SH-SY5Y (cell line): Measurements from ENCODE around the gene ERGIC1.

Source experiments
- GATA2 ChIP-seq: IDR thresholded peaks from 2 replicates; pipeline ENCODE4 v1.6.1; 2011; ENCODE audit warnings: mild to moderate bottlenecking, low read depth, low read length
- GATA3 ChIP-seq: IDR thresholded peaks from 2 replicates; pipeline ENCODE4 v1.6.1; 2011; ENCODE audit warnings: low read depth, mild to moderate bottlenecking, low read length, moderate library complexity

The ERGIC1 gene

DNA sequence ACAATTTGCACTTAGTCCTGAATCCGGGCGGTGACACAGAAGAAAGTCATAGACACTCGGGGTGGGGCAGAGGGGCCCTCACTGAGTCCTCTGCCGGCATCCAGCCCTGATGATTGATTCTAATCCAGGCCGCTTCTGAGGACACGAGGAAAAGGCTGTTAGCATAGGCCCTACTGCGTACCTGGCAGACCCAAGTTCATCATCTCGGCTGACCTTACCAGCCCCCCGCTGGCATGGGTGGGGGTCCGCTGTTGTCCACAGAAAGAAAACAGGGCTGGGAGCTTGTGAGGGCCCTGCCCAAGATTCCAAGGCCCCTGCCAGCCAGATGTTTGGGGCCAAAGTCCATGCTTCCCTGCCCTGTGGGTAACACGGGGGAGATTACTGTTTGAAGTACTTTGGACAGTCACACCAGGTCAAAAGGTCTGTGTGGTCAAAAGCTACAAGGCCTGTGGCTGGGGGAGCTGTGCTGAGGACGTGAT is 24.5 kb downstream of the ERGIC1 start:
- TF ChIP-seq GATA3, result no peak
- TF ChIP-seq GATA2, result no peak

DNA sequence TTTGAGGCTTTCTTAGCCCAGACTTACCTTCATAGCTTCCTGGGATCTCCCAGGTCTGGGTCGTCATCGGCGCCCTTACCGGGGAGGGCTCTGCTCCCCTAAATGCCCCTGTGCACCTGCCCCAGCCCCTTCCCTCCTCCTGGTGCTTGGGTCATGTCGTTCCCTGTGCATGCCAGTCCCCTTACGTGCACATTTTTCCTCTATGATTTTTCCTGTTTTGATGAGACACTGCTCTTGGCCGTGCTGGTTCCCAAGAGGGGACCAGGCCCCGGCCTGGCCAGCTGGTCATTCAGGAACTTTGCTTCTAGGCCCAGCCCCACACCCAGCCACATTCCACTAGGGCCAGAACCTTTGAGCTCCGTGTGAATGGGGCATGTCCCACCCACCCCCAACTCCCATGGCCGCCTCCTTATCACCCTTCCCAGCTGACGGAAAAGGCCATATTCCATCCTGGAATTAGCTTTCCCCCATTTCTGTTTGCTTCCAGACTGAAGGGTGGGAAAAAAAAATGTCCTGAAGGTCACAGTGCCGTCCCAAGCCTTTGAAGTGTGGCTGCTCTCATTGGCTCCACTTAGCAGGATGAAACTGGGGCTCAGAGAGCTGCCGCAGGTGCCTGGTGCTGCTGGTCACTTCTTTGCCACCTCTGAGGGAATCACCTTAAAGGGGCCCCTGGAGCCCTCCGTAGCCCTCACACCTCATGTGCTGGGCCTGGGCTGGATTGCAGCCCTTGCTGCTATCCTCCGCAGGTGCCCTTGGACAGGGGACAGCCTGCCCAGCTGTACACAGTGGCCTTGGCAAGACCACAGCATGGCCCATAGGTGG is 25.1 kb downstream of the ERGIC1 start:
- TF ChIP-seq GATA2 (no peak), GATA3 (no peak)

DNA sequence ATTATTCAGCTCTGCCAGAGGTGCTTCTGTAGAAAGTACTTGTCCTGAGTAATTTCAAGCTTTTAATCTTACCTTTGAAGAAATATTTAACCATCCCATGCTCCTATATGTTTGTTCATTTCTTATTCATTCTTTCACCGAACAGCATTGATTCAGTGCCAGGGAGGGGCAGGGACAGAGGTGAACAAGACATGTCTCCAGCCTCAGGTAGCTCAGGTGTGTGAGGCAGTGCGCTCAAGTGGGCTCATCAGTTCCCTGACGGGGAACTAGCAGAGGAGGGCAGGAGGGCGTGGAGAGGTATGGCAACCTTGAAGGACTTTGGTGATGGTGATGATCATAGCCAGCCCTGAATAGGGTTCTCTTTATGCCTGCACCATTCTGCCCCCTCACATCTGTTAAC is 25.9 kb downstream of the ERGIC1 start:
- TF ChIP-seq GATA3 (no peak), GATA2 (no peak)

DNA sequence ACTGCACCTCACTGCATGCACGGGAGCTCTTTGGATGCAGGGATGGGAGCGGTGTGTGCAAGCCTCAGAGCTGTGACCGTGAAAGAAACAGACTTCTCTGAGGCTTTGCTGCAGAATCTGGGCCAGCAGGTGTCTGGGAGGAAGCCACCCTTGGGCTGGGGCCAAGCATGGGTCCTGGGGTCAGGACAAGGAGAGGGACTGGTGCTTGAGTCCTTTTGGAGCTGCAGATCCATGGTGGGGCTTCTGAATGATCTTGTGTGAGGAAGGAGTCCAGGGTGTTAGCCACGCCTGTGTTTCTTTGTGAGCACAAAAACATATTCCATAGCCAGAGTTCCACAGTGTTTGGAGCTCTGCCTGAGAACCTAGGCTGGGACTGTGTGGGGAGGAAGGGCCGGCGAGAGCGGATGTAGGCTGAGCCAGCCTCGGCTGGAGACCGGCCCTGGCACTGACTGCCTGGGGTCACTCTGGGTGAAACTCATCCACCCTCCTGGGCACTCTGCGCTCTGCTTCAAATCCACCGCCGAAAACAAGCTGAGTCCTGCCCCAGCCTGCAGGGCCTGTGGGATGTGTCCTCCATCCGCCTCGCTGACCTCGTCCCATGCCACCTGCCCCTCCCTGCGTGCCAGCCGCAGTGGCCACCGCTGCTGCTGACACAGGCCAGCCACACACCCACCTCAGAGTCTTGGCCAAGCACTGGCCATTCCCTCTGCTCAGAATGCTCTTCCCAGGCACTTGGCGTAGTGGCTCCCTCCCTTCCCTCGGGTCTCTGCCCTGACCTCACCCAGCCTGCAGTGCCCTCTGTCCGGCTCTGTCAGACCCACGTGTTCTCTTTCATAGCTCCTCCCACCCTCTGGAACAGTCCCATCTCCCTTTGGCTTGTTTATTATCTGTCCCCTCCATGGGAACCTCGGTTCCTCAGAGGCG is 26.7 kb downstream of the ERGIC1 start:
- no peak for TF ChIP-seq GATA3
- no peak for TF ChIP-seq GATA2

DNA sequence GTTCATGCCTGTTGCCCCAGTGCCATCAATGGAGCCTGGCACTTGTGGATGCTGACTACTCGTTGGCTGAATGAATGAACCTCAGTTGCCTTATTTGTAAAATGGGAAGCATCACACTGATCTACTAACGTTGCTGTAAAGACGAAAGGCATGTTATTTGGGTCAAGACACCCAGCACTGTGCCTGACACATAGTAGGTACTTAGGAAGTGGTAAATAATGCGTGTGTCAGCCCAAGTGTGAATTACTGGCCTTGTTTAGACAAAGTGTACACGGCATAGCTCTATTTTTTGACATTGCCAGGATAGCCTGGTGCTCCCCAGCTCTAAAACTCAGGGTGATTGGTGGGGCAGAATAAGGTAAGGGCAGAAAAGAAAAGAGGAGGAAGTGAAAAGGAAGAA is 27.4 kb downstream of the ERGIC1 start:
- no peak for TF ChIP-seq GATA2

DNA sequence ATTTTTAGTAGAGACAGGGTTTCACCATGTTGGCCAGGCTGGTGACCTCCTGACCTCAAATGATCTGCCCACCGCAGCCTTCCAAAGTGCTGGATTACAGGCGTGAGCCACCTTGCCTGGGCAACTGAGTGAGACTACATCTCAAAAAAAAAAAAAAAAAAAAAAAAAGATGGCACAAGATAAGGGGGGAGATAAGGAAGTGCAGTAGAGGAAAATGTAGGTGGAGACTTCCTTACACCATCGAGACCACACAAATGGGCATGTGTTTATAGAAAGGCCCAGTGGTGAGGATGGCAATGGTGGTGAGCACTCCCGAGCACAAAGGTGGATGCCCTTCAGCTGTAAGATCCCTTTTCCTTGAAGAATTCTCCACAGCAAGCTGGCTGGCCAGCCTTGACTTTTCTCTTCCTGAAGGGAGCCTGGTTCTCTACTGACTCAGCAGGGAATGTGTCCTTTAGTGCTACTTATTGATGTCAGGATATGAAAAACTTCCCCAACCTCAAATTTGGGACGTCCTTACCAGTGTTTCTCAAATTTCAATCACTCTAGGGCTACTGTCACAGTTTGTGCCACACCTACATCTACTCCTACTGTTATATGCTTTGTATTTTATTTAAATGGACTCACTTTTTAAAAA is 28.2 kb downstream of the ERGIC1 start:
- TF ChIP-seq GATA3, result no peak
- no peak for TF ChIP-seq GATA2

DNA sequence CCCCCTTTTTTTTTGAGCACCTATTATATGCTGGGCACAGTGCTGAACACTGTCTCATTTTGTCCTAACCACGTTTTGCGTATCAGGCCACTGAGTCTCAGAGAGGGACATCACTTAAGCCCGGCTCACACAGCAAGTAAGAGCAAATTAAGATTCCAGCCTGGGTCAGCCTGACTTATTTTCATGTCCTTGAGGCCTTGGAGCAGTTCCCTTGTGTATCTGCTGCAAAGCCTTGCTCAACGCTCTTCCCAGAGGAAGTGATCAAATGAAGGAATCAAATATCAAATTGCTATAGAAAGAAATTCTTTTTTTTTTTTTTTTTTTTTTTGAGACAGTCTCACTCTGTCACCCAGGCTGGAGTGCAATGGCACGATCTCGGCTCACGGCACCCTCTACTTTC is 30.7 kb downstream of the ERGIC1 start:
- TF ChIP-seq GATA3, result no peak
- TF ChIP-seq GATA2, result no peak

DNA sequence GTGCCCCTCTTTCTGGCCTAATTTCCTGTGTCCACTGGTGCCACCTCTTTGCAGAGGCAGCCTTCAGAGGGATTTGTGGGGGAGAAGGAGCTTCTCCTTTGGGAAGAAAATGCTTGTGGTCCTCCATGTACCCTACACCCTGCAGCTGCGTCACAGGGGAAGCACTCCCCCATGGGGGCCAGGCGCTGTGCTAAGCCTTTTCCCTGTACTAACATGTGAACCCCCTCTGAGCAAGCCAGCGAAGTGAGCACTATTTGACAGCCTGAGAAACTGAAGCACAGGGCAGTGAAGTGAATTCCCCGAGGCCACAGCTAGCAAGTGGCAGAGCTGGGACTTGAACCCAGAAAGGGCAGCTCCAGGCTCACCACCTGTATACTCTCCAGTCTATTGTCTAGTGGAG is 32.3 kb downstream of the ERGIC1 start:
- TF ChIP-seq GATA2 (no peak), GATA3 (no peak)

DNA sequence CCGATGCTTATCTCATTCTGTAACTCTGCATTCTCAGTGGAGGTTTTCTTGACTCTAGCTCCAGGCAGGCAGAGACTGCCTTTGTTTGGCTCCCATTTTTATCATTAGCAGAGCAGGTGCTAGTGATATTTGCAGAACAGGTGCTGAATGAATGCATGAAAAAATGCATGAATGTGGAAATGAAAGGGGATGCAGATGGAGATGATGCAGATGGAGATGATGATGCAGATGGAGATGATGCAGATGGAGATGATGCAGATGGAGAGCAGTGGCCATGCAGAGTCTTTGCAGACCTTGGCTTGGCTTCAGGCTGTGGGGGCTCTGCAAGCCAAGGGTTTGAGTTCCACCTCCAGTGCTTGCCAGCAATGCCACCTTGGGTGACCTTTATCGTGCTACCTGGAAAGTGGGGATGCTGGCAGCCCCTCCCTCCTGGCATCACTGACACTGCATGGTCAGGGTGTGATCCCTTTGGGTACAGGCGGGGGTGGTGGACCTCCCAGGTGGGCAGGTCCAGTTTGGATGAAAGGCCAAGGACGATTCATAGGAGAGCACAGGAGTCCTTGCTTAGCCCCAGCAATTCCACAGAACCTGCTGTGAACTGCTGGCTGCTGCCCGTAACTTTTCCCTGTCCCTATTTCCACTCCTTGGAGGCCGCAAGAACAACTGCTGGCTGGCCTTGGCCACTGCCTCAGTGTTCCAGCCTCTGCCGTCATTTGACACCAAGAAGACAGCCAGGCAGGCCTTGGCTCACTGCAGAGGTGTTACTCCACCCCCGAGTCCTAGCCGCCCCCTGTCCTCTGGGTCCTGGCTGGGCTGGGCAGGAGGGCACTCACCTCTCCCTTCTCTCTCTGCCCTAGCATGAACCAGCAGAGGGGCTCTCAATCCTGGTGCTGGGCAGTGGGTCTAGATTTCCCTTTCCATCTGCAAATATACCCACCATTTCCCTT is 33.0 kb downstream of the ERGIC1 start:
- TF ChIP-seq GATA2 (no peak; the same call in 1 of the 2 replicates), GATA3 (no peak)

DNA sequence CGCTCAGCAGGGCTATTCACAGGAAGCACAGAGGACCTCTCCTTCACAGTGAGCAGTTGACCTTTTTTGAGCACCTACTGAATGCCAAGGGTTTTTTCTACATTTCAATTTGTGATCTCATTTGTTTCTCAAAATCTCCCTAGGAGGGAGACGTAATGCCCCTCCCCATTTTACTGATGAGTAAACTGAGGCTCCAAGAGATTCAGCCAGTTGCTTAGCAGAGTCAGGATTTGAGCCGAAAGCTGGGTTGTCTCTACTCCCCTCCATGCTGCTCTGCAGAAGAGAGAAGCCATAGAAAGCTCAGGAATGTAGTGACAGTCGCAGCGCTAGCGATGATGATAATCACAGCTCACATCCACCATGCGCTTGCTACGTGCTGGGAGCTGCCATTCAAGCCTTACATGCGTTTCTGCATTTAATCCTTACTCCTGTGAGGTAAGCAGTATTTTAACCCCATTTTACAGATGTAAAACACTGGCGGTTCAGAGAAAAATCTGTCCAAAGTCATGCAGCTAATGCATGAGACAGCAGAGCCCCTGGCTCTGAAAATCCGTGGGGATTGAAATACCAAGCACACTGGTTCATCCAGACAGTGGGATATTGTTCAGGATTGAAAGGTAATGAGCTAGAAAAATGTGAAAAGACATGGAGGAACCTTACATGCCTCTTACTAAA is 33.8 kb downstream of the ERGIC1 start:
- no peak for TF ChIP-seq GATA3
- no peak for TF ChIP-seq GATA2

DNA sequence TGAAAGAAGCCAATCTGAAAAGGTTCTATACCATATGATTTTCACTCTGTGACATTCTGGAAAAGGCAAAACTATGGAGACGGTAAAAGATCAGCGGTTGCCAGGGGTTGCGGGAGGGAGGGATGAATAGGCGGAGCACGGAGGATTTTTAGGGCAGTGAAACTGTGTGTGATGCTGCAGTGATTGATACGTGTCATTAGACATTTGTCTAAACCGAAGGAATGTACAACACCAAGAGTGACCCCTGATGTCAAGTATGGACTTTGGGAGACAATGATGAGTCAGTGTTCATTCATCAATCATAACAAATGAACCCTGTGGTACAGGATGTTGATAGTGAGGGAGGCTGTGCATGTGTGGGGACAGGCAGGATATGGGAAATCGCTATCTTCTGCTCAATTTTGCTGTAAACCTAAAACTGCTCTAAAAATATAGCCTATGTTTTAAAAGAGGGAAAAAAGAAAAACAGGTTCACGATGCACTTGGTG is 34.4 kb downstream of the ERGIC1 start:
- TF ChIP-seq GATA2 (no peak), GATA3 (no peak)

DNA sequence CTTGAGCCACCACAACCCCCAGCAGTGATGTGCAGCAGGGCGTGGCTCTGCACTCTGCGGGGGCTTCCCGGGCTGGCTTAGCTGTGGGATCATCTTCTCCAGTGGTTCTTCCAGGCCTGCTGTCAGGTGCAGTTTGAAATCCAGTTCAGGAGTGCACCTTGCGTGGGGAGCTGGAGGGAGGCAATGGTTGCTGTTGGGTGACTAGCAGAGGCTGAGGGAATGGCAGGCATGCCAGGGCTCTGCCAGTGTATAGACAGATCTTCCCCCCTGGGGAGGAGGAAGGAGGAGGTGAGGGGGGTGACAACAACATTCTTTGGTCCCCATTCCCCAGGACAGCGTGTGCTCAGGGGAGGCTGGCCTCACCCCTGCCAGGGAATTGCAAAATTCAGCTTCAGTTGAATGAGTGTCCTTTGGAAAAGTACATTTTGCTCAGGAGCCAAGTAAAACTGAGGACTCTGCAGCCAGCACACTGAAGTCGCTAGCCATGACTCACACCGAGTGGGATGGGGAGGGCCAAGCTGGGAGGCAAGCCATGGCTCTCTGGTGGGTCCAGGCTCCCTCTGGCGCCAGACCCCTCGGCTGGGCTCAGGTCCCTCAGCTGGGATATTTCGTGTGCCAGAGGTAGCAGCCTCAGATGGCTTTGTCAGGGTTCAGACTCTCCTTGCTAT is 35.0 kb downstream of the ERGIC1 start:
- TF ChIP-seq GATA2 (no peak), GATA3 (no peak)
